H9 (cell line): ENCODE measurements around the gene ZNF362. TPM values are rescaled to one million over a fixed set of nuclear protein-coding genes. Genes with fewer than 3 reads are reported as not detected.

Experiments used
- DNase-seq: peaks from one replicate; pipeline ENCODE4 v3.0.0-alpha.2; 2017
- H2AFZ ChIP-seq: one replicate; pipeline ENCODE4 v1.6.1; 2013; ENCODE audit warnings: mild to moderate bottlenecking, low read length, control low read depth, moderate library complexity
- H2AK5ac ChIP-seq: 2 replicates; pipeline ENCODE4 v1.6.1; 2013; ENCODE audit warnings: low read length, control low read depth, mixed read lengths; ENCODE audit not compliant: insufficient read length
- H2BK120ac ChIP-seq: one replicate; pipeline ENCODE4 v1.6.1; 2013; ENCODE audit warnings: low read depth, mild to moderate bottlenecking, low read length, control low read depth, inconsistent platforms; ENCODE audit not compliant: poor library complexity, severe bottlenecking
- H2BK12ac ChIP-seq: 2 replicates; pipeline ENCODE4 v1.6.1; 2013; ENCODE audit warnings: low read length, control low read depth, mixed read lengths, low read depth; ENCODE audit not compliant: insufficient read length
- H2BK15ac ChIP-seq: 2 replicates; pipeline ENCODE4 v1.6.1; 2013; ENCODE audit warnings: low read depth, low read length, control low read depth
- H2BK20ac ChIP-seq: one replicate; pipeline ENCODE4 v1.6.1; 2013; ENCODE audit warnings: low read depth, mild to moderate bottlenecking, low read length, control low read depth, inconsistent platforms; ENCODE audit not compliant: poor library complexity, severe bottlenecking
- H2BK5ac ChIP-seq: 2 replicates; pipeline ENCODE4 v1.6.1; 2013; ENCODE audit warnings: low read length, control low read depth, mixed read lengths; ENCODE audit not compliant: insufficient read length
- H3K14ac ChIP-seq: 2 replicates; pipeline ENCODE4 v1.6.1; 2013; ENCODE audit warnings: low read length, control low read depth; ENCODE audit not compliant: insufficient read depth
- H3K18ac ChIP-seq: 2 replicates; pipeline ENCODE4 v1.6.1; 2013; ENCODE audit warnings: low read depth, mild to moderate bottlenecking, mixed read lengths, low read length, control low read depth; ENCODE audit not compliant: insufficient read length
- H3K23ac ChIP-seq: 2 replicates; pipeline ENCODE4 v1.6.1; 2013; ENCODE audit warnings: low read length, control low read depth, mixed read lengths, low read depth; ENCODE audit not compliant: insufficient read length
- H3K23me2 ChIP-seq: 2 replicates; pipeline ENCODE4 v1.6.1; 2013; ENCODE audit warnings: low read depth, mild to moderate bottlenecking, mixed read lengths, low read length, control low read depth; ENCODE audit not compliant: insufficient read length, poor library complexity, severe bottlenecking
- H3K27ac ChIP-seq: 2 replicates; pipeline ENCODE4 v1.5.1; 2013; ENCODE audit warnings: low read length, control low read depth, mixed read lengths, low read depth; ENCODE audit not compliant: insufficient read length
- H3K27me3 ChIP-seq: 2 replicates; pipeline ENCODE4 v1.6.1; 2013; ENCODE audit warnings: low read length, control low read depth, inconsistent platforms; ENCODE audit not compliant: insufficient read depth
- H3K4ac ChIP-seq: 2 replicates; pipeline ENCODE4 v1.6.1; 2013; ENCODE audit warnings: low read depth, mild to moderate bottlenecking, control low read depth, inconsistent platforms, low read length, moderate library complexity
- H3K4me1 ChIP-seq: 2 replicates; pipeline ENCODE4 v1.6.1; 2013; ENCODE audit warnings: low read length, control low read depth, inconsistent platforms; ENCODE audit not compliant: insufficient read depth
- H3K4me2 ChIP-seq: 2 replicates; pipeline ENCODE4 v1.6.1; 2013; ENCODE audit warnings: low read length, control low read depth, mixed read lengths; ENCODE audit not compliant: insufficient read length, insufficient read depth
- H3K56ac ChIP-seq: 2 replicates; pipeline ENCODE4 v1.6.1; 2013; ENCODE audit warnings: low read depth, mild to moderate bottlenecking, mixed read lengths, low read length, control low read depth; ENCODE audit not compliant: insufficient read length
- H3K79me1 ChIP-seq: 2 replicates; pipeline ENCODE4 v1.6.1; 2013; ENCODE audit warnings: low read depth, mild to moderate bottlenecking, moderate library complexity, low read length, control low read depth, inconsistent platforms; ENCODE audit not compliant: insufficient read depth, poor library complexity, severe bottlenecking
- H3K79me2 ChIP-seq: 2 replicates; pipeline ENCODE4 v1.6.1; 2013; ENCODE audit warnings: low read length, control low read depth, inconsistent platforms; ENCODE audit not compliant: insufficient read depth
- H3K9ac ChIP-seq: 2 replicates; pipeline ENCODE4 v1.6.1; 2013; ENCODE audit warnings: low read length, control low read depth, mixed read lengths; ENCODE audit not compliant: insufficient read length; ENCODE audit errors: extremely low read depth
- H3K9me3 ChIP-seq: one replicate; pipeline ENCODE4 v1.6.1; 2013; ENCODE audit warnings: low read depth, low read length, inconsistent platforms; ENCODE audit not compliant: control insufficient read depth
- H3T11ph ChIP-seq: one replicate; pipeline ENCODE4 v1.6.1; 2013; ENCODE audit warnings: mild to moderate bottlenecking, low read length, control low read depth, inconsistent platforms
- H4K20me1 ChIP-seq: one replicate; pipeline ENCODE4 v1.6.1; 2013; ENCODE audit not compliant: control insufficient read depth, insufficient read length, insufficient read depth
- H4K5ac ChIP-seq: 2 replicates; pipeline ENCODE4 v1.6.1; 2013; ENCODE audit warnings: low read depth, mild to moderate bottlenecking, mixed read lengths, low read length, control low read depth; ENCODE audit not compliant: insufficient read length
- H4K8ac ChIP-seq: replicated peaks from 2 replicates; pipeline ENCODE4 v1.6.1; 2013; ENCODE audit warnings: low read length, control low read depth, mixed read lengths, low read depth; ENCODE audit not compliant: insufficient read length
- H4K91ac ChIP-seq: 2 replicates; pipeline ENCODE4 v1.6.1; 2013; ENCODE audit warnings: low read depth, mild to moderate bottlenecking, moderate library complexity, mixed read lengths, low read length, control low read depth; ENCODE audit not compliant: insufficient read length
- H3K27ac Mint-ChIP-seq, 3 experiments: 2 replicates in 2 of 3; 3 replicates in 1 of 3; pipeline ENCODE4 v1.8.0; 2020 to 2021; ENCODE audit warnings: mixed read lengths in 3 of 3, mild to moderate bottlenecking in 1 of 3, moderate library complexity in 1 of 3
- H3K27me3 Mint-ChIP-seq: 2 replicates; pipeline ENCODE4 v1.8.0; 2021; ENCODE audit warnings: low read depth, mild to moderate bottlenecking, moderate library complexity, mixed read lengths
- H3K36me3 Mint-ChIP-seq, 3 experiments: 2 replicates in 2 of 3; 3 replicates in 1 of 3; pipeline ENCODE4 v1.8.0; 2020 to 2021; ENCODE audit warnings: low read depth in 3 of 3, mixed read lengths in 3 of 3; ENCODE audit not compliant: insufficient read depth in 1 of 3
- H3K4me1 Mint-ChIP-seq, 2 experiments: 2 replicates each; pipeline ENCODE4 v1.8.0; 2020; ENCODE audit warnings: mixed read lengths in 2 of 2
- H3K4me3 Mint-ChIP-seq, 2 experiments: 2 replicates in 1 of 2; 3 replicates in 1 of 2; pipeline ENCODE4 v1.8.0; 2020 to 2021; ENCODE audit warnings: mild to moderate bottlenecking in 2 of 2, mixed read lengths in 2 of 2, moderate library complexity in 1 of 2
- H3K9me3 Mint-ChIP-seq, 2 experiments: 2 replicates in 1 of 2; 3 replicates in 1 of 2; pipeline ENCODE4 v1.8.0; 2020; ENCODE audit warnings: mild to moderate bottlenecking in 2 of 2, mixed read lengths in 2 of 2, moderate library complexity in 1 of 2
- WGBS: extraction: QIAGEN DNeasy Blood & Tissue Kit; methylation state at CpG from one replicate; pipeline ENCODE4 v1.1.7; 2013; ENCODE audit warnings: missing lambda C conversion rate, low lambda C conversion rate, mixed read lengths; ENCODE audit not compliant: insufficient read length; ENCODE audit errors: extremely low coverage; 5-methylcytosine and 5-hydroxymethylcytosine counted together
- total RNA-seq: library from RNA; stranded (reverse); gene quantifications from 2 replicates; pipeline ENCODE4 v1.2.1, GENCODE V29; 2021
- TF ChIP-seq, protein P1 (sequence below): fragments of 200-600 bp; sonication (generic); conservative IDR thresholded peaks from 3 replicates; pipeline ENCODE4 v1.8.0; 2021; ENCODE audit warnings: antibody characterized with exemption, mild to moderate bottlenecking

Gene ZNF362
- total RNA-seq, 1 experiment from 2014 or later, result 18.7 TPM

DNA sequence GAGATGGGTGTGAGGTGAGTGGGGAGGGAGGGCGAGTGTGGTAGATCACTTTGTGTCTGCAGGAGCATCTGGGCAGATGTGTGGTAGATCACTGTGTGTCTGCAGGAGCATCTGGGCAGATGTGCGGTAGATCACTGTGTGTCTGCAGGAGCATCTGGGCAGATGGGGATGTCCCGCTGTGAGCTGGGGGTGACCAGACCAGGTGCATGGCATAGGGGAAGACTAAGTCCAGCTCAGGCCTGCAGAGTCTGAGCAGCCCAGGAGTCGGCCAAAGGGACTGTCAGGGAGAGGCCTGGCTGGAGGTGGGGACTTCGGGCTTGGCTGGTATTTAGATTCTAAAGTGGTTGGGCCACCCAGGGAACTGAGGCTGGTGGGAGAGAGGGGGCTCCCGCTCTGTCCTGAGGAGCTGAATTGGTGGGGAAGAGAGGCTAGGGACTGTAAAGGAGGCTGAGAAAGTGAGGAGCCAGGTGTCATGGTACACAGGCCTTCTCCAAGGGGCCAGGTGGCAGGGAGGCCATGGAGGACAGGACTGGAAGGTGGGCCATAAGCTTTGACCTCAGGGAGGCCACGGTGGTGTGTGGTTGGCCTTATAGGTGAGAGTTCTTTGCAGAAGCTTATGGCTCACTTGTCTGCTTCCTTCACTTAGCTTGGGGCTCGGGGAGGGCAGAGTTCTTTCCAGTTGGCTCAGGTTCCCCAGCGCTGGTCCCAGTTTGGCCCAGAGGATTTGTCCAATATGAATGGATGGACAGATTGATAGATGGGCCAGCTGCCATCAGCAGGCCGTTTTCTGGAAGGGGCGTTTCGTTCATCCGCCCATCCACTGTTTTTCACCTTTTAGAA is 15.6 kb downstream of the ZNF362 start:
- Mint-ChIP-seq H3K9me3 (no peaks in the 10 kb centered on the region), H3K4me1 (peaks cover 30 to 34% of the 10 kb centered on the region in 2 experiments), H3K4me3 (no peak overlapping the region), H3K27ac (peak overlapping the region in 2 of 3 experiments; percentile 20 to 66; a peak in 5 of 7 replicates), H3K27me3 (no peaks in the 10 kb centered on the region), H3K36me3 (peaks cover 3 to 22% (median 6%) of the 10 kb centered on the region in 3 experiments)
- no peak overlapping the region for H2BK5ac ChIP-seq
- no peak overlapping the region for H3K56ac ChIP-seq
- H2AK5ac ChIP-seq, result no peak overlapping the region
- H4K20me1 ChIP-seq, result no peaks in the 10 kb centered on the region
- H3K4me1 ChIP-seq, result peaks cover 4% of the 10 kb centered on the region; the same call in 1 of the 2 replicates
- DNase-seq, result no peak
- no peaks in the 10 kb centered on the region for H3K27me3 ChIP-seq
- no peak overlapping the region for H3K27ac ChIP-seq
- no peak overlapping the region for H3T11ph ChIP-seq
- no peak overlapping the region for H3K14ac ChIP-seq
- H3K9me3 ChIP-seq, result no peaks in the 10 kb centered on the region
- no peak overlapping the region for H3K9ac ChIP-seq
- H4K5ac ChIP-seq, result no peak overlapping the region
- H3K4me2 ChIP-seq, result no peak overlapping the region
- no peak overlapping the region for H4K8ac ChIP-seq
- H3K23ac ChIP-seq, result no peak overlapping the region
- H3K79me1 ChIP-seq, result no peaks in the 10 kb centered on the region
- no peak overlapping the region for H2BK15ac ChIP-seq
- H2BK20ac ChIP-seq, result no peak overlapping the region
- H3K23me2 ChIP-seq, result no peaks in the 10 kb centered on the region
- WGBS, result no CpG with 5 or more reads among the region's 13 CpGs
- H2BK12ac ChIP-seq, result no peak overlapping the region
- no peaks in the 10 kb centered on the region for H3K79me2 ChIP-seq
- TF ChIP-seq, protein P1, sequence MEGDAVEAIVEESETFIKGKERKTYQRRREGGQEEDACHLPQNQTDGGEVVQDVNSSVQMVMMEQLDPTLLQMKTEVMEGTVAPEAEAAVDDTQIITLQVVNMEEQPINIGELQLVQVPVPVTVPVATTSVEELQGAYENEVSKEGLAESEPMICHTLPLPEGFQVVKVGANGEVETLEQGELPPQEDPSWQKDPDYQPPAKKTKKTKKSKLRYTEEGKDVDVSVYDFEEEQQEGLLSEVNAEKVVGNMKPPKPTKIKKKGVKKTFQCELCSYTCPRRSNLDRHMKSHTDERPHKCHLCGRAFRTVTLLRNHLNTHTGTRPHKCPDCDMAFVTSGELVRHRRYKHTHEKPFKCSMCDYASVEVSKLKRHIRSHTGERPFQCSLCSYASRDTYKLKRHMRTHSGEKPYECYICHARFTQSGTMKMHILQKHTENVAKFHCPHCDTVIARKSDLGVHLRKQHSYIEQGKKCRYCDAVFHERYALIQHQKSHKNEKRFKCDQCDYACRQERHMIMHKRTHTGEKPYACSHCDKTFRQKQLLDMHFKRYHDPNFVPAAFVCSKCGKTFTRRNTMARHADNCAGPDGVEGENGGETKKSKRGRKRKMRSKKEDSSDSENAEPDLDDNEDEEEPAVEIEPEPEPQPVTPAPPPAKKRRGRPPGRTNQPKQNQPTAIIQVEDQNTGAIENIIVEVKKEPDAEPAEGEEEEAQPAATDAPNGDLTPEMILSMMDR, result no peak
- no peak overlapping the region for H3K4ac ChIP-seq
- H3K18ac ChIP-seq, result no peak overlapping the region
- no peak overlapping the region for H4K91ac ChIP-seq
- no peak overlapping the region for H2BK120ac ChIP-seq
- H2AFZ ChIP-seq, result no peak overlapping the region
